Activated naive CD8-positive, alpha-beta T cell treated with anti-CD3 and anti-CD28 coated beads, Interleukin-2, amount 50 U/mL, for 24 hours (primary cell): Measurements from ENCODE around the gene PRDM16.

Experiments used
- ATAC-seq: fragments of 150-1000 bp; cut with Tn5 transposase; one replicate; pipeline ENCODE4 v1.10.0; 2021
- DNase-seq: peaks from one replicate; pipeline ENCODE4 v3.0.0; 2021
- H3K27ac Mint-ChIP-seq: one replicate; pipeline ENCODE4 v1.8.0; 2021; ENCODE audit warnings: mild to moderate bottlenecking, mixed read lengths
- H3K27me3 Mint-ChIP-seq: one replicate; pipeline ENCODE4 v1.8.0; 2021; ENCODE audit warnings: mixed read lengths
- H3K36me3 Mint-ChIP-seq: one replicate; pipeline ENCODE4 v1.8.0; 2021; ENCODE audit warnings: low read depth, mixed read lengths
- H3K4me1 Mint-ChIP-seq: one replicate; pipeline ENCODE4 v1.8.0; 2021; ENCODE audit warnings: mixed read lengths
- H3K4me3 Mint-ChIP-seq: one replicate; pipeline ENCODE4 v1.8.0; 2021; ENCODE audit warnings: mild to moderate bottlenecking, moderate library complexity, mixed read lengths
- H3K9me3 Mint-ChIP-seq: one replicate; pipeline ENCODE4 v1.8.0; 2021; ENCODE audit warnings: mixed read lengths

PRDM16 gene

DNA sequence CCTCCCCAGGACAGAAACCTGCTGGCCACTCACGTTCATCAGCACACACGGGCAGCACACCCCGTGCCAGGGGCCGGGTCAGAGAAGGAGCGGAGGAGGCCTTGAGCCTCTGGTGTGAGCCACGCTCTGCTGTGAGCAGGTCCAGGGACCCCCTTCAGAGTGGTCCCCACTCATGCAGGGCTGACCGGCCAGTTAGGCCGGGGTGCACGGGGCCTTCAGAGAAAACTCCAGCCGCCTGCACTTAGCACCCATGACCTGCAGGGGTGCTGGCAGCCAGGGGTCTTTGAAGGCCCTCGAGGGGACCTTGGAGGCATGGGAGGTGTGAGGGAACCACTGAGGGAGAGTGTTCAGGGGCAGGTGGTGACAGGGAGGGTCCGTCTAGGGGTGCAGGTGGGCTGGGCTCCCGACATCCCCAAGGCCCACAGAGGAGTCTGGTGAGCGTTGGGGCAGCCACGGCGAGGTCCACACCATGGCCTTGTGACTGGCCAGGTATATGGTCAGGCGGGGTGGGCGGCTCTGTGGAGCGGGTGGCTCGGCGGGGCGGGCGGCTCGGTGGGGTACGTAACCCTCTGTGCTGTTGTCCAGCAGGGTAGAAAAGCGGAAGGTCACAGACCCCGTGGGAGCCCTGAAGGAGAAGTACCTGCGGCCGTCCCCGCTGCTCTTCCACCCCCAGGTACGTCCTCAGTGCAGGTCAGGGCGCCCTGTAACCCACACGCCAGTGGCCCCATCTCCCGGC is 345.1 kb downstream of the PRDM16 start:
- Mint-ChIP-seq H3K4me1 (no peaks in the 10 kb centered on the region), H3K27me3 (no peaks in the 10 kb centered on the region), H3K36me3 (no peaks in the 10 kb centered on the region), H3K4me3 (no peak overlapping the region), H3K27ac (no peak overlapping the region), H3K9me3 (no peaks in the 10 kb centered on the region)
- no peak for ATAC-seq
- DNase-seq = no peak

DNA sequence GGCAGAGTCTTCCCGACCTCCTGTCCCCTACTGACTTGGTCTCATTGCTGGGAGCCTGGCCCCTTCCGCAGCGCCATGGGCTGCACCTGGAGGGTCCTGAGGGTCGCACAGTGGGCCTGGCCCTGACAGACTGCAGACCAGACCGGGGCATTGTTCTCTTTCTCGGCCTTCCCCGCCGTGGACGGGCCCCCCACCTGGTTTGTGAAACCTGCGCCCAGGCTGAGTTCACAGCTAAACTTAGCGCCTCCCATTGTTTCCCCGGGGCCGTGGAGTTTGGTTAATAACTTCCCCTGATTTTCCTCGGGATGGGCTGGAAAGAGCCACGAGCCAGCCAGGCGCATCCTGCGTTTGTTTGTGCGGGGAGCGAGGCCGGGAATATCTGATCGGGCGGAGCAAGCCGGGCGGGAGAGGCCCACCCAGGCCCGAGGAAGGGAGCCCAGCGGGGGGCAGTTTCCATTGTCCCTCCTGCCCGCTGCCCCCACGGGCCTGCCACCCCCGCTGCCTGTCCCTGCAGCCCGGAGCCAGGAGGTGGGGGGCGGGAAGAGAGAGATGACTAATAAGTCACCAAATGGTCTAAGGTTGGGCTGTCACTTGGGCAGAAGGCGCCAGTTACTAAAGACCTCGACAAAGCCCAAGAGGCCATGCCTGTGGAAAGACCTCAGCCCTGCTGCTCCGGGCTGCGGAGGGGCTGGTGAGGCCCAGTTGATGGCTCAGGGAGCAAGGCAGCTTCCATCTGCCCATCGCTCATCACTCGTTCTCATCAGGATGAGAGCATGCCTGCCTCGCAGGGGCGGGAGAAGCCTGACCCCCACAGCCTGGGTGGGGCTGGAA is 346.5 kb downstream of the PRDM16 start:
- Mint-ChIP-seq H3K4me1 (no peaks in the 10 kb centered on the region), H3K27ac (no peak overlapping the region), H3K4me3 (no peak overlapping the region), H3K36me3 (no peaks in the 10 kb centered on the region), H3K9me3 (no peaks in the 10 kb centered on the region), H3K27me3 (peaks cover under 1% of the 10 kb centered on the region)
- ATAC-seq (no peak), DNase-seq (no peak)

DNA sequence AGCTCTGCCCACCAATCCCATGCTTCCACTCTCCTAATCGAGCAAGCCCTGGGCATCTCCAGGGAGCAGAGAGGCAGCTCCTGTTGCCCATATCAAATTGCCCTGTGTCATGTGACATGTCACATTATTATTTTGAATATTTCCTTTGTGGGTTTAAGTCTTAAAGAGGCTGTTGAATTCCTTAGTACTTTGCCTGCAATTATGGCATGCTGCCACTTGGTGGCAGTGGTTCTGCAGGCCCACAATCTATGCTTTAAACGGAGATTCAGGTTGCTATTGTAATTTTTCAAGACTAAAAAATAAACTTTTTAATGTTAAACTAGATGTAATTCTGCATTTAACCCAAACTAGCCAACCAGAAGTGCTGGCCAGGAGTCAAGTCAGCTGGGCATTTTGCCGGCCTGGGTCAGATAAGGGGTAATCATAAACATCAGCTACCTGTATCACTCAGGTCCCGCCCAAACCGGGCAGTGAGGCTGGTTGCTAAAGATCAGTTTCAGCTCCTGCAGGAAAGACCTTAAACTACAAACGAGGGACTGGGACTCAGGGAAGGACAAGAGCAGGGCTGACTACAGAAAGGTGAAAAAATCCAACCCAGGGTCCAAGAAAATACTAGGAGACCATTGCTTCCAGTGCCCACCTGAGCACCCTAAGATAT is 348.2 kb downstream of the PRDM16 start:
- ATAC-seq (no peak), DNase-seq (no peak)
- no peaks in the 10 kb centered on the region for H3K4me1 Mint-ChIP-seq
- H3K27me3 Mint-ChIP-seq = peaks cover 2% of the 10 kb centered on the region
- H3K36me3 Mint-ChIP-seq = no peaks in the 10 kb centered on the region
- no peak overlapping the region for H3K27ac Mint-ChIP-seq
- no peaks in the 10 kb centered on the region for H3K9me3 Mint-ChIP-seq
- H3K4me3 Mint-ChIP-seq = no peak overlapping the region

- Mint-ChIP-seq H3K9me3 (no peaks in the 10 kb centered on the region), H3K36me3 (no peaks in the 10 kb centered on the region), H3K4me1 (no peaks in the 10 kb centered on the region), H3K4me3 (no peak overlapping the region), H3K27ac (no peak overlapping the region), H3K27me3 (peaks cover 2% of the 10 kb centered on the region)
- no peak for DNase-seq
- ATAC-seq = no peak
These were observed 348.9 kb downstream of the PRDM16 start for GRCh38 chr1:3417934-3418333.

DNA sequence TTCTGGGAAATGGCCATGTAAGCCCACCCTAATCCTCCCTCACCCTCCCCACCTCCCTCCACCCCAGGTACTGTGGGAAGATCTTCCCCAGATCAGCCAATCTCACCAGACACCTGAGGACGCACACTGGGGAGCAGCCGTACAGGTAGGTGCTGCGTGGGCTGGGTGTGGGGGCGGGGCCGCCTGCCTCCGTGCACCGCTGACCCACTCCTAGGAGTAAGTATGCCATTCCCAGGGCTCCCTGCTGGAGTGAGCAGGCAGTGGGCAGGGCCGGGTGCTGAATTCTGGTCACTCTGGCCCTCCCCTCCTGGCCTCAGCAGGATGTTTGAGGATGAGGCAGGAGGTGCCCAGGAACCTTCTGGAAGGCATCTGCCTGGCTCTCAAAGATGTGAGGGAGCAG is 349.6 kb downstream of the PRDM16 start:
- Mint-ChIP-seq H3K36me3 (no peaks in the 10 kb centered on the region), H3K27ac (no peak overlapping the region), H3K27me3 (peaks cover 2% of the 10 kb centered on the region), H3K9me3 (no peaks in the 10 kb centered on the region), H3K4me3 (no peak overlapping the region), H3K4me1 (no peaks in the 10 kb centered on the region)
- DNase-seq (no peak), ATAC-seq (no peak)

- DNase-seq (no peak), ATAC-seq (no peak)
- Mint-ChIP-seq H3K36me3 (no peaks in the 10 kb centered on the region), H3K4me1 (no peaks in the 10 kb centered on the region), H3K27ac (no peak overlapping the region), H3K27me3 (peaks cover 2% of the 10 kb centered on the region), H3K4me3 (no peak overlapping the region), H3K9me3 (no peaks in the 10 kb centered on the region)
These were observed 350.6 kb downstream of the PRDM16 start for GRCh38 chr1:3419415-3420204.

DNA sequence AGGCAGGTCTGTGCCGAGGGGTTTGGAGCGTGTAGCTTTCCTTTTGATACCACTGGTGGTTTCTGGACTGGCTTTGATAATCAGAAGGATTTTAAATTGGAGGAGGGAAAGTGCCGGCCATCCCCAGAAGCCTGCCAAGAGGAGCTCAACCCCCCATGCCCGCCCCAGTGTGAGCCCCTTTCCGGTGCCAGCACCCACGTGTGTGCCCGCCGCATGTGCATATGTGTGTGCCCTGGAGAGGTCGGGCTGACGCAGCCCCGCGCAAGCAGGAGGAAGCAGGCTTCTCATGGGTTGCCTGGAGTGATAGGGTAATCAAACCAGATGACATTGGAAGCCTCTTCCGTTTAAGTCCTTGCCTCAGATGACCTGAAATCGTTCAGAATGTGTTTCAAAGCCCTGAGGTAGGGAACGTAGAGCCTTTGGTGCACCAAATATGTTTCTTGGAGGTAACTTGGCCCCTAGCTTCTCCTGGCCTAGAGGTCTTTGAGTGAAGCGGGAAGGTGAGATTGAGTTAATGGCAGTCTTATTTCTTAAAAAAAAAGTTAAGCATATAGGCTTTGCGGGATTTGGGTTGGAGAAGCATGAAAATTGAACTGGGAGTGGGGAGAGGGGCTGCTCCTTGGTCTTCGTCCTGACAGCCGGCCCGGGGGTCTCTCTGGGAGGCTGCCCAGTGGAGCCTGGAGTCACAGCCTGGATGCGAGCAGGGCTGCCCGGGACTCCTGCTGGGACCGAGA is 351.4 kb downstream of the PRDM16 start:
- no peak overlapping the region for H3K4me3 Mint-ChIP-seq
- no peak for ATAC-seq
- peaks cover 2% of the 10 kb centered on the region for H3K27me3 Mint-ChIP-seq
- no peak overlapping the region for H3K27ac Mint-ChIP-seq
- no peaks in the 10 kb centered on the region for H3K9me3 Mint-ChIP-seq
- no peak for DNase-seq
- H3K4me1 Mint-ChIP-seq = no peaks in the 10 kb centered on the region
- H3K36me3 Mint-ChIP-seq = no peaks in the 10 kb centered on the region

- peaks cover 2% of the 10 kb centered on the region for H3K27me3 Mint-ChIP-seq
- no peak for ATAC-seq
- DNase-seq = no peak
- H3K36me3 Mint-ChIP-seq = no peaks in the 10 kb centered on the region
- no peaks in the 10 kb centered on the region for H3K9me3 Mint-ChIP-seq
- H3K4me1 Mint-ChIP-seq = no peaks in the 10 kb centered on the region
- H3K27ac Mint-ChIP-seq = no peak overlapping the region
- H3K4me3 Mint-ChIP-seq = no peak overlapping the region
These were observed 353.6 kb downstream of the PRDM16 start for GRCh38 chr1:3422638-3423037.

- no peak for DNase-seq
- Mint-ChIP-seq H3K4me3 (no peak overlapping the region), H3K27ac (no peak overlapping the region), H3K9me3 (no peaks in the 10 kb centered on the region), H3K4me1 (no peaks in the 10 kb centered on the region), H3K27me3 (peaks cover 2% of the 10 kb centered on the region), H3K36me3 (no peaks in the 10 kb centered on the region)
- no peak for ATAC-seq
These were observed 354.3 kb downstream of the PRDM16 start for GRCh38 chr1:3423245-3423829.

GRCh38 chr1:3423896-3424611 is 355.1 kb downstream of the PRDM16 start:
- DNase-seq (no peak), ATAC-seq (no peak)
- H3K27me3 Mint-ChIP-seq = peaks cover 2% of the 10 kb centered on the region
- no peak overlapping the region for H3K4me3 Mint-ChIP-seq
- no peaks in the 10 kb centered on the region for H3K9me3 Mint-ChIP-seq
- H3K36me3 Mint-ChIP-seq = no peaks in the 10 kb centered on the region
- no peak overlapping the region for H3K27ac Mint-ChIP-seq
- no peaks in the 10 kb centered on the region for H3K4me1 Mint-ChIP-seq

DNA sequence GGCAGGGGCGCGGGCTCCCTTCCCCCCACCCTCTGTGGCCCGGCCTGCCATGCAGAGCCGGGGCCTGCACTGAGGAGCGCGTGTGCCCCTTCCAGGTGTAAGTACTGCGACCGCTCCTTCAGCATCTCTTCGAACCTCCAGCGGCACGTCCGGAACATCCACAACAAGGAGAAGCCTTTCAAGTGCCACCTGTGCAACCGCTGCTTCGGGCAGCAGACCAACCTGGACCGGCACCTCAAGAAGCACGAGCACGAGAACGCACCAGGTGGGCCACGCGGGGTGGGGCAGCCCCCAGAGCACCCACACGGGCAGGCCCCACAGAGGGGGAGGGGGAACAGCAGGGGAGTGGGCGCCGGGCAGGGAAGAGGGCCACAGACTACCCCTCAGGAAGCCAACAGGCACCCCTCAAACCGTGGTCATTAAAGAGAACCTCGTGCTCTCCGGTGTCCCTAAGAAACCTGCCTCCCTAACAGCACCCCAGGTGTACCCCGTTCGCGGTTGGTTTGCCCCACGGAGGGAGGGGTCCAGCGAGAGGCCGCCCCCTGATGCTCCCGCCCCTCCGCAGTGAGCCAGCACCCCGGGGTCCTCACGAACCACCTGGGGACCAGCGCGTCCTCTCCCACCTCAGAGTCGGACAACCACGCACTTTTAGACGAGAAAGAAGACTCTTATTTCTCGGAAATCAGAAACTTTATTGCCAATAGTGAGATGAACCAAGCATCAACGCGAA is 356.6 kb downstream of the PRDM16 start:
- Mint-ChIP-seq H3K4me1 (no peaks in the 10 kb centered on the region), H3K27ac (no peak overlapping the region), H3K4me3 (no peak overlapping the region), H3K9me3 (no peaks in the 10 kb centered on the region), H3K36me3 (no peaks in the 10 kb centered on the region), H3K27me3 (no peaks in the 10 kb centered on the region)
- ATAC-seq (no peak), DNase-seq (no peak)

GRCh38 chr1:3426956-3427535 is 358.0 kb downstream of the PRDM16 start:
- DNase-seq (no peak), ATAC-seq (no peak)
- H3K9me3 Mint-ChIP-seq = no peaks in the 10 kb centered on the region
- H3K27me3 Mint-ChIP-seq = no peaks in the 10 kb centered on the region
- H3K4me1 Mint-ChIP-seq = no peaks in the 10 kb centered on the region
- no peak overlapping the region for H3K27ac Mint-ChIP-seq
- no peak overlapping the region for H3K4me3 Mint-ChIP-seq
- H3K36me3 Mint-ChIP-seq = no peaks in the 10 kb centered on the region
